Kidney (tissue), 14 donors: ENCODE results near the gene RERE. TPM values are rescaled to one million over a fixed set of nuclear protein-coding genes. Genes with fewer than 3 reads are reported as not detected.
A peak's percentile ranks its signal among the peaks of the same experiment; 100 is the strongest.

Experiments
- DNase-seq, 5 donors: peaks; one replicate each; pipeline ENCODE4 v3.0.0-alpha.2; 2013 to 2020
- FAIRE-seq: peaks from 2 replicates; lab custom pipeline; 2012; peaks lifted over from hg19 to GRCh38; lab: Jason Lieb, UNC
- H3K27ac ChIP-seq, 2 donors: one replicate each; pipeline ENCODE4 v1.7.0; 2013; ENCODE audit warnings: low read depth in 2 of 2, low read length in 2 of 2, inconsistent platforms in 1 of 2
- H3K27me3 ChIP-seq: one replicate; pipeline ENCODE4 v1.7.1; 2013; ENCODE audit warnings: low read length, inconsistent platforms; ENCODE audit not compliant: control insufficient read depth, insufficient read depth
- H3K36me3 ChIP-seq, 3 donors: one replicate each; pipeline versions ENCODE4 v1.7.0 to v1.7.1; 2013; ENCODE audit warnings: low read length in 3 of 3, control low read depth in 1 of 3, inconsistent platforms in 1 of 3; ENCODE audit not compliant: insufficient read depth in 3 of 3, control insufficient read depth in 2 of 3
- H3K4me1 ChIP-seq, 3 donors: one replicate each; pipeline versions ENCODE4 v1.7.0 to v1.7.1; 2013; ENCODE audit warnings: low read length in 3 of 3, inconsistent platforms in 1 of 3, low read depth in 1 of 3; ENCODE audit not compliant: control insufficient read depth in 2 of 3, insufficient read depth in 2 of 3
- H3K4me3 ChIP-seq, 3 donors: one replicate each; pipeline versions ENCODE4 v1.7.0 to v1.8.1; 2013; ENCODE audit warnings: low read length in 3 of 3, control low read depth in 1 of 3, inconsistent platforms in 1 of 3
- H3K9ac ChIP-seq, 3 donors: one replicate each; pipeline versions ENCODE4 v1.7.0 to v1.7.1; 2013; ENCODE audit warnings: low read length in 3 of 3, control low read depth in 1 of 3, inconsistent platforms in 1 of 3
- H3K9me3 ChIP-seq, 3 donors: one replicate each; pipeline versions ENCODE4 v1.7.0 to v1.7.1; 2013; ENCODE audit warnings: low read length in 3 of 3, control low read depth in 1 of 3, inconsistent platforms in 1 of 3; ENCODE audit not compliant: control insufficient read depth in 2 of 3, insufficient read depth in 1 of 3
- CTCF ChIP-seq: IDR thresholded peaks from 3 replicates; pipeline ENCODE4 v1.5.1; 2012; ENCODE audit warnings: mild to moderate bottlenecking, moderate library complexity, borderline replicate concordance; ENCODE audit not compliant: insufficient read depth; ENCODE audit errors: extremely low read depth
- intact Hi-C: fragments of 100-400 bp; cut with DNase I; formaldehyde crosslinking; loops from one replicate; pipeline ENCODE4 v1.11.1; 2022
- polyA plus RNA-seq: library from polyadenylated mRNA; stranded (reverse); fragments of 350-450 nt; fragmentation: Illumina TruSeq; extraction: RNeasy Lipid Tissue Mini Kit (QIAGEN cat#74804); gene quantifications from one replicate; pipeline ENCODE4 v1.2.3, GENCODE V29; 2014; ENCODE audit warnings: low read depth, low replicate concordance; ENCODE audit not compliant: insufficient read depth
- total RNA-seq: library from RNA; stranded (reverse); fragmentation: NEBNext Ultra II Directional; extraction: Animal tissue kit (Norgen Biotek cat#: 25700); gene quantifications from one replicate; pipeline ENCODE4 v1.2.1, GENCODE V29; 2021
- donor health status: control.
- donor health status: control.
- donor health status: control.
- donor health status: control.
- donor health status: control.
- donor health status: DM: yes; HTN: yes; CAD: no.
- donor health status: Normal renal cell carcinoma (clear cell type).

Gene RERE
- total and polyA plus RNA-seq, 2 donors from 2014 or later: 37.2 to 176 TPM

GRCh38 chr1:8541961-8542521 lies 275.4 kb downstream of the RERE start:
- no peaks in the 10 kb centered on the region for H3K9me3 ChIP-seq
- H3K27ac ChIP-seq: peak overlapping the region in 1 of 2 donors; percentile 63
- H3K4me3 ChIP-seq: no peak overlapping the region
- intact Hi-C loops: no loop called here
- H3K4me1 ChIP-seq: peaks cover 0 to 7% (median 6%) of the 10 kb centered on the region in 3 donors
- FAIRE-seq (no peak), DNase-seq (peak in 1 of 5 donors; percentile 60)
- H3K27me3 ChIP-seq: no peaks in the 10 kb centered on the region
- peaks cover 3 to 4% (median 4%) of the 10 kb centered on the region in 3 donors for H3K36me3 ChIP-seq
- no peak overlapping the region for H3K9ac ChIP-seq
- TF ChIP-seq CTCF: no peak

GRCh38 chr1:8540971-8541370 lies 276.5 kb downstream of the RERE start:
- H3K4me1 ChIP-seq: peaks cover 0 to 12% (median 7%) of the 10 kb centered on the region in 3 donors

GRCh38 chr1:8540261-8540941 lies 277.0 kb downstream of the RERE start:
- Histone ChIP-seq H3K4me1 (peaks cover 0 to 12% (median 7%) of the 10 kb centered on the region in 3 donors), H3K36me3 (peaks cover 3 to 4% (median 4%) of the 10 kb centered on the region in 3 donors), H3K9ac (no peak overlapping the region), H3K27me3 (no peaks in the 10 kb centered on the region), H3K27ac (no peak overlapping the region), H3K4me3 (no peak overlapping the region), H3K9me3 (no peaks in the 10 kb centered on the region)
- no peak for TF ChIP-seq CTCF
- FAIRE-seq: peak; percentile 64
- intact Hi-C loops: no loop called here
- DNase-seq: peak in 4 of 5 donors; percentile 50 to 81 (median 73)

More at GRCh38 chr1:8540971-8541370, 276.5 kb downstream of the RERE start:
- H3K4me3 ChIP-seq: no peak overlapping the region
- intact Hi-C loops: no loop called here
- H3K27ac ChIP-seq: no peak overlapping the region
- H3K27me3 ChIP-seq: no peaks in the 10 kb centered on the region
- DNase-seq (no peak), FAIRE-seq (no peak)
- TF ChIP-seq CTCF: no peak
- H3K36me3 ChIP-seq: peaks cover 3 to 4% (median 4%) of the 10 kb centered on the region in 3 donors
- no peaks in the 10 kb centered on the region for H3K9me3 ChIP-seq
- H3K9ac ChIP-seq: no peak overlapping the region
